WTC11 (cell line): Measurements from ENCODE around the gene BTBD9. TPM values are rescaled to one million over a fixed set of nuclear protein-coding genes. Genes with fewer than 3 reads are reported as not detected.
A peak's percentile ranks its signal among the peaks of the same experiment; 100 is the strongest.

Experiments used
- ATAC-seq: fragments of 200-7000 bp; cut with Tn5 transposase; 2 replicates; pipeline ENCODE4 v1.10.0; 2021; ENCODE audit warnings: mild to moderate bottlenecking, moderate library complexity
- CTCF ChIA-PET: fragments of 300-600 bp; sonication (Branson Sonifier 250); formaldehyde crosslinking; loops from one replicate; lab custom pipeline; 2021; ENCODE audit warnings: antibody characterized with exemption; lab: Charles Lee
- POLR2A ChIA-PET: fragments of 350-600 bp; sonication (Branson Sonifier 250); formaldehyde crosslinking; loops from one replicate; lab custom pipeline; 2021; ENCODE audit warnings: antibody characterized with exemption; lab: Charles Lee
- DNase-seq: peaks from one replicate; pipeline ENCODE4 v3.0.0; 2021; ENCODE audit warnings: low spot score
- H3K27ac Mint-ChIP-seq: 2 replicates; pipeline ENCODE4 v1.8.0; 2021; ENCODE audit warnings: mixed read lengths
- H3K27me3 Mint-ChIP-seq: 2 replicates; pipeline ENCODE4 v1.8.0; 2021; ENCODE audit warnings: low read depth, mild to moderate bottlenecking, moderate library complexity, mixed read lengths
- H3K36me3 Mint-ChIP-seq: 2 replicates; pipeline ENCODE4 v1.8.0; 2021; ENCODE audit warnings: mixed read lengths
- H3K4me1 Mint-ChIP-seq: 2 replicates; pipeline ENCODE4 v1.8.0; 2022; ENCODE audit warnings: mixed read lengths
- H3K4me3 Mint-ChIP-seq: 2 replicates; pipeline ENCODE4 v1.8.0; 2021; ENCODE audit warnings: mild to moderate bottlenecking, moderate library complexity, mixed read lengths
- H3K9me3 Mint-ChIP-seq: 2 replicates; pipeline ENCODE4 v1.8.0; 2021; ENCODE audit warnings: mixed read lengths
- ETV6 ChIP-seq: sonication (generic); formaldehyde crosslinking; IDR thresholded peaks from 2 replicates; pipeline ENCODE4 v1.8.1; 2022; ENCODE audit warnings: mild to moderate bottlenecking, missing genetic modification reagents
- FOXJ3 ChIP-seq: sonication (generic); formaldehyde crosslinking; IDR thresholded peaks from 2 replicates; pipeline ENCODE4 v1.9.0; 2021; ENCODE audit warnings: missing genetic modification reagents, mild to moderate bottlenecking, borderline replicate concordance
- GABPB1 ChIP-seq: sonication (generic); formaldehyde crosslinking; IDR thresholded peaks from 2 replicates; pipeline ENCODE4 v1.8.1; 2023; ENCODE audit warnings: mild to moderate bottlenecking, missing genetic modification reagents
- GRHL2 ChIP-seq: fragments of 250-450 bp; sonication (Bioruptor Pico); IDR thresholded peaks from 2 replicates; pipeline ENCODE4 v1.8.0; 2022; ENCODE audit warnings: mild to moderate bottlenecking, moderate library complexity; ENCODE audit not compliant: insufficient replicate concordance, severe bottlenecking
- GTF2I ChIP-seq: fragments of 250-450 bp; sonication (Bioruptor Pico); conservative IDR thresholded peaks from 2 replicates; pipeline ENCODE4 v1.4.0; 2021; ENCODE audit warnings: mild to moderate bottlenecking
- HMGA2 ChIP-seq: fragments of 250-450 bp; sonication (Bioruptor Pico); IDR thresholded peaks from 2 replicates; pipeline ENCODE4 v1.4.0; 2021; ENCODE audit warnings: mild to moderate bottlenecking, moderate library complexity
- RORB ChIP-seq: fragments of 250-450 bp; sonication (Bioruptor Pico); IDR thresholded peaks from 2 replicates; pipeline ENCODE4 v1.9.0; 2021; ENCODE audit warnings: mild to moderate bottlenecking
- ZNF232 ChIP-seq: sonication (generic); formaldehyde crosslinking; IDR thresholded peaks from 2 replicates; pipeline ENCODE4 v1.8.0; 2022; ENCODE audit warnings: mild to moderate bottlenecking, missing genetic modification reagents
- total RNA-seq: library from RNA; stranded (reverse); gene quantifications from 3 replicates; pipeline ENCODE4 v1.2.3, GENCODE V29; 2021
- TF ChIP-seq, protein P1 (sequence below): sonication (generic); formaldehyde crosslinking; IDR thresholded peaks from 2 replicates; pipeline ENCODE4 v1.8.1; 2022; ENCODE audit warnings: mild to moderate bottlenecking, moderate library complexity, missing genetic modification reagents
- TF ChIP-seq, protein P2 (sequence below): sonication (generic); formaldehyde crosslinking; conservative IDR thresholded peaks from 2 replicates; pipeline ENCODE4 v1.8.1; 2023; ENCODE audit warnings: mild to moderate bottlenecking, low read depth, missing genetic modification reagents, moderate library complexity
- TF ChIP-seq, protein P3 (sequence below): sonication (generic); formaldehyde crosslinking; IDR thresholded peaks from 2 replicates; pipeline ENCODE4 v1.8.1; 2022; ENCODE audit warnings: missing genetic modification reagents, borderline replicate concordance
- TF ChIP-seq, protein P4 (sequence below): sonication (generic); formaldehyde crosslinking; IDR thresholded peaks from 2 replicates; pipeline ENCODE4 v1.8.0; 2022; ENCODE audit warnings: missing genetic modification reagents
- TF ChIP-seq, protein P5 (sequence below): sonication (generic); formaldehyde crosslinking; IDR thresholded peaks from 2 replicates; pipeline ENCODE4 v1.8.1; 2023; ENCODE audit warnings: mild to moderate bottlenecking, missing genetic modification reagents
- TF ChIP-seq, protein P6 (sequence below): sonication (generic); formaldehyde crosslinking; IDR thresholded peaks from 2 replicates; pipeline ENCODE4 v1.8.1; 2022; ENCODE audit warnings: low read depth, mild to moderate bottlenecking, moderate library complexity, missing genetic modification reagents, borderline replicate concordance
- TF ChIP-seq, protein P7 (sequence below): sonication (generic); formaldehyde crosslinking; IDR thresholded peaks from 2 replicates; pipeline ENCODE4 v1.8.1; 2023; ENCODE audit warnings: mild to moderate bottlenecking, missing genetic modification reagents, moderate library complexity

The BTBD9 gene
- total RNA-seq, 1 experiment from 2014 or later: 4.2 TPM

DNA sequence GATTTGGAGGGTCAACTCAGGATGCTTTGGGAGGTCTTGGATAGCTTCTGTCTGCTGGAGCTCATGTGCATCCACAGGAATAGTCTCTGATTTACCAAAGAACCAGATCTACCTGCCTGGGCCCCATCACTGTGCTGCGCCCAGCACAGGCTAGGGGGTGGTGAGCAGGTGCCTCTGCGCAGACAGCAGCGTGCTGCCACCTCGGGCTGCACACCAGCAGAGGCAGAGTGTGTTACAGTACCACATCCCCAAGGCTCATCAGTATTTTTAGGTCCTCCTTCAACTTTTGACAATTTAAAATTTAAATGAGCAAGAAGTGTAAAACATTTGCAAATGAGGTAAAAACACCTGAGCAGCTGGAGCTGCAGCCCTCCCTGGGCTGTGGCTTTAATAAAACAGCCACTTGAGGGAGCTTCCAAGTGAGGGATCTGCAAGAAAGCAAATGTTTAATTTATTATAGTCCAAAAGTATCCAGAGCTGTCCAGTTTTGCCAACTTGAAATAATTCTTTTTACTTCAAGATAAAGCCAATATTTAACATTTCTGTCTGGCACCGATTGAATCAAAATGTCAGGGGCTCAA is 495.3 kb downstream of the BTBD9 start:
- no peak overlapping the region; the same call in 1 of the 2 replicates for H3K4me3 Mint-ChIP-seq
- CTCF ChIA-PET: interaction anchor here (1.4 to 2.3 kb wide), 3 partner anchors 25 to 111 kb away, joined by 3 to 8 read pairs (median 4); no protein-coding TSS in a partner anchor
- POLR2A ChIA-PET: no interaction called here

DNA sequence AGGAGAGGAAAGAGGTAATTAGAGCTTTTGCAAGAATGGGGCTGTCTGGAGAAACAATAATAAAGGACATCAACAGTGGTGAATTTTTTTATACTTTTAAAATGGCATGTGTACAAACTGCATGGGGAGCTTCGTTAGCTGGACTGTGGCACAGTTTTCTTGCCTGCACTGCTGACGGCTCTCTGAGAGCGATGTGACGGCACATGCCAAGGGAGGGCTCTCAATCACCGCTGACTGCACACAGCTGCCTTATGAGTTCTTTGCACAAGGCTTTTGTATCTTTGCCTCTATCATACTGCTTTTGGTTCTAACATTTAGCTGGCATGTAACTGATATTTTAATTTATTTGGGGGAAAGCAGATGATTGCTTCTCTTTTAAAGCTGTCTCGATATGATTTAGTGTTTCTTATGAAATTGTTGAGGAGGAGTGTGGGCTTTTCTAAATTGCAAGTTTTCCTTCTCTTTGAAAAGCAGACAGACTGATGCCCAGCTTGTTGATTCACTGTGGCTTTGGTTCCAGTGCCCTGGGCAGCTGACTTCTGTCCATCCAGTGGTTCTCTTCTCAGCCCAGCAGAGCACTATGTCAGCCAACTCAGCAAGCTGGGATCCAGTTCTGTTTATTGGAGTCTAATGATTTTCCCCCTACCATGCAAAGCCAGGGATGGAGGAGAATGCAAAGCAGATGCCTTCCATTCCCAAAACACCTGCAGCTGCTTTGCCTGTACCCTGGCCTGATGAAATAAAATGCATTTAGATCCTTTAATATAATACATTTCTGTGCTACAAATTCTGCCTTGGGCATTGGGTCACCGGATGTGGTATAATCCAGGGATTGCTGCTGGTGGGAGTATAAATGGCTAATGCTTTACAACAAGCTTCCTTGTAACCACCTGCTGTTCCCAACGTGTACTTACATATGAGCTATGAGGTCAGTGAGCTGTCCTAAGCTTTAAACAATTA is 496.3 kb downstream of the BTBD9 start:
- POLR2A ChIA-PET: no interaction called here
- no peaks in the 10 kb centered on the region for H3K36me3 Mint-ChIP-seq
- DNase-seq: no peak
- no peak for TF ChIP-seq HMGA2 (CRISPR knock-in tag)
- H3K4me1 Mint-ChIP-seq: peaks cover 60% of the 10 kb centered on the region
- H3K9me3 Mint-ChIP-seq: no peaks in the 10 kb centered on the region
- H3K27ac Mint-ChIP-seq: peak overlapping the region; percentile 13
- ATAC-seq: no peak
- no peaks in the 10 kb centered on the region for H3K27me3 Mint-ChIP-seq
- CTCF ChIA-PET: interaction anchor here (1.4 to 2.3 kb wide), 3 partner anchors 26 to 110 kb away, joined by 3 to 8 read pairs (median 4); no protein-coding TSS in a partner anchor
- H3K4me3 Mint-ChIP-seq: no peak overlapping the region

More for the DNA sequence above, 495.3 kb downstream of the BTBD9 start:
- ATAC-seq: peak; percentile 66
- Mint-ChIP-seq H3K27me3 (no peaks in the 10 kb centered on the region), H3K36me3 (no peaks in the 10 kb centered on the region), H3K27ac (no peak overlapping the region; the same call in 1 of the 2 replicates)
- no peak for DNase-seq
- TF ChIP-seq, protein P1, sequence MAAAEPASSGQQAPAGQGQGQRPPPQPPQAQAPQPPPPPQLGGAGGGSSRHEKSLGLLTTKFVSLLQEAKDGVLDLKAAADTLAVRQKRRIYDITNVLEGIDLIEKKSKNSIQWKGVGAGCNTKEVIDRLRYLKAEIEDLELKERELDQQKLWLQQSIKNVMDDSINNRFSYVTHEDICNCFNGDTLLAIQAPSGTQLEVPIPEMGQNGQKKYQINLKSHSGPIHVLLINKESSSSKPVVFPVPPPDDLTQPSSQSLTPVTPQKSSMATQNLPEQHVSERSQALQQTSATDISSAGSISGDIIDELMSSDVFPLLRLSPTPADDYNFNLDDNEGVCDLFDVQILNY (CRISPR knock-in tag): no peak
- TF ChIP-seq, protein P2, sequence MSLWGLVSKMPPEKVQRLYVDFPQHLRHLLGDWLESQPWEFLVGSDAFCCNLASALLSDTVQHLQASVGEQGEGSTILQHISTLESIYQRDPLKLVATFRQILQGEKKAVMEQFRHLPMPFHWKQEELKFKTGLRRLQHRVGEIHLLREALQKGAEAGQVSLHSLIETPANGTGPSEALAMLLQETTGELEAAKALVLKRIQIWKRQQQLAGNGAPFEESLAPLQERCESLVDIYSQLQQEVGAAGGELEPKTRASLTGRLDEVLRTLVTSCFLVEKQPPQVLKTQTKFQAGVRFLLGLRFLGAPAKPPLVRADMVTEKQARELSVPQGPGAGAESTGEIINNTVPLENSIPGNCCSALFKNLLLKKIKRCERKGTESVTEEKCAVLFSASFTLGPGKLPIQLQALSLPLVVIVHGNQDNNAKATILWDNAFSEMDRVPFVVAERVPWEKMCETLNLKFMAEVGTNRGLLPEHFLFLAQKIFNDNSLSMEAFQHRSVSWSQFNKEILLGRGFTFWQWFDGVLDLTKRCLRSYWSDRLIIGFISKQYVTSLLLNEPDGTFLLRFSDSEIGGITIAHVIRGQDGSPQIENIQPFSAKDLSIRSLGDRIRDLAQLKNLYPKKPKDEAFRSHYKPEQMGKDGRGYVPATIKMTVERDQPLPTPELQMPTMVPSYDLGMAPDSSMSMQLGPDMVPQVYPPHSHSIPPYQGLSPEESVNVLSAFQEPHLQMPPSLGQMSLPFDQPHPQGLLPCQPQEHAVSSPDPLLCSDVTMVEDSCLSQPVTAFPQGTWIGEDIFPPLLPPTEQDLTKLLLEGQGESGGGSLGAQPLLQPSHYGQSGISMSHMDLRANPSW (CRISPR knock-in tag): no peak
- TF ChIP-seq GABPB1 (CRISPR knock-in tag) (no peak), GRHL2 (CRISPR knock-in tag) (no peak)
- TF ChIP-seq, protein P3, sequence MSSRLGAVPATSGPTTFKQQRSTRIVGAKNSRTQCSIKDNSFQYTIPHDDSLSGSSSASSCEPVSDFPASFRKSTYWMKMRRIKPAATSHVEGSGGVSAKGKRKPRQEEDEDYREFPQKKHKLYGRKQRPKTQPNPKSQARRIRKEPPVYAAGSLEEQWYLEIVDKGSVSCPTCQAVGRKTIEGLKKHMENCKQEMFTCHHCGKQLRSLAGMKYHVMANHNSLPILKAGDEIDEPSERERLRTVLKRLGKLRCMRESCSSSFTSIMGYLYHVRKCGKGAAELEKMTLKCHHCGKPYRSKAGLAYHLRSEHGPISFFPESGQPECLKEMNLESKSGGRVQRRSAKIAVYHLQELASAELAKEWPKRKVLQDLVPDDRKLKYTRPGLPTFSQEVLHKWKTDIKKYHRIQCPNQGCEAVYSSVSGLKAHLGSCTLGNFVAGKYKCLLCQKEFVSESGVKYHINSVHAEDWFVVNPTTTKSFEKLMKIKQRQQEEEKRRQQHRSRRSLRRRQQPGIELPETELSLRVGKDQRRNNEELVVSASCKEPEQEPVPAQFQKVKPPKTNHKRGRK (CRISPR knock-in tag): no peak
- TF ChIP-seq, all 79 proteins: peak for 0
- H3K9me3 Mint-ChIP-seq: no peaks in the 10 kb centered on the region
- peaks cover 60% of the 10 kb centered on the region for H3K4me1 Mint-ChIP-seq

DNA sequence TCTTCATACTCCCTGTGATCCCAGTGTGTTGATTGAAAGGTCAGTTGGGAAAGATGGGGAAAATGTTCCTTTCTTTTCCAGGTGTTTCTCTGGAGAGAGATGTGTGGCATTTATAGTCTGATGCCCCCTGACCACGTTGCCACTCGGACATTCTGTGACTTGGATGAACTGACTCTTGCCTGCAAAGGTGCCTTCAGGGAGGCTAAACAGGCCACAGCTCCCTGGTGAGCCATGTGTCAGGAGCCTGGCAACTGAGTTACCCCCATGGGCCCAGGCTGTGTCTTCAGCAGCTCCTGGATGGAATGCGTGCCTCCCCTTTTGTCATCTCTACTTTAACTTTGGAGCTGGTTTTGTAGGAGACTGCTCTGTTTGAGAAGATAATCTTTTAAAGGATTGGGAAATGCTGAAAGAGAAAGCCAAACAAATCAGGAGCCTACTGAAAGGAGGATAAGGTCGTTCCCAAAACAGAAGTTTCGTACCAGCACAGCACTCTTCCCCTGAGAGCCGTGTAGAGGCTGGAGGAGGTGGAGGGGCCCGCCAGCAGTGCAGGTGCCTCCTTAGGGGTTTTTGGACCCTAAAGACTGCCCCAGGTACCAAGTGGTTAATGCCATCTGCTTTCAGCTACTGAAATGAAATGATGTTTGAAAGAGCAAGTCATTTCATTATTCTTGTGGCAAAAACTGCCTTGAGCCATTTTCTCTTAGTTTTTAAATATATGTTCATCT is 497.4 kb downstream of the BTBD9 start:
- no peak overlapping the region for H3K4me3 Mint-ChIP-seq
- no peak for DNase-seq
- ChIA-PET POLR2A (no interaction called here), CTCF (no interaction called here)
- no peak overlapping the region for H3K27ac Mint-ChIP-seq
- H3K27me3 Mint-ChIP-seq: no peaks in the 10 kb centered on the region
- no peaks in the 10 kb centered on the region for H3K36me3 Mint-ChIP-seq
- H3K9me3 Mint-ChIP-seq: no peaks in the 10 kb centered on the region
- no peak for ATAC-seq
- H3K4me1 Mint-ChIP-seq: peaks cover 68% of the 10 kb centered on the region
- TF ChIP-seq GTF2I (CRISPR knock-in tag) (no peak), FOXJ3 (no peak), ETV6 (CRISPR knock-in tag) (no peak), RORB (no peak), ZNF232 (CRISPR knock-in tag) (no peak)
- TF ChIP-seq, protein P4, sequence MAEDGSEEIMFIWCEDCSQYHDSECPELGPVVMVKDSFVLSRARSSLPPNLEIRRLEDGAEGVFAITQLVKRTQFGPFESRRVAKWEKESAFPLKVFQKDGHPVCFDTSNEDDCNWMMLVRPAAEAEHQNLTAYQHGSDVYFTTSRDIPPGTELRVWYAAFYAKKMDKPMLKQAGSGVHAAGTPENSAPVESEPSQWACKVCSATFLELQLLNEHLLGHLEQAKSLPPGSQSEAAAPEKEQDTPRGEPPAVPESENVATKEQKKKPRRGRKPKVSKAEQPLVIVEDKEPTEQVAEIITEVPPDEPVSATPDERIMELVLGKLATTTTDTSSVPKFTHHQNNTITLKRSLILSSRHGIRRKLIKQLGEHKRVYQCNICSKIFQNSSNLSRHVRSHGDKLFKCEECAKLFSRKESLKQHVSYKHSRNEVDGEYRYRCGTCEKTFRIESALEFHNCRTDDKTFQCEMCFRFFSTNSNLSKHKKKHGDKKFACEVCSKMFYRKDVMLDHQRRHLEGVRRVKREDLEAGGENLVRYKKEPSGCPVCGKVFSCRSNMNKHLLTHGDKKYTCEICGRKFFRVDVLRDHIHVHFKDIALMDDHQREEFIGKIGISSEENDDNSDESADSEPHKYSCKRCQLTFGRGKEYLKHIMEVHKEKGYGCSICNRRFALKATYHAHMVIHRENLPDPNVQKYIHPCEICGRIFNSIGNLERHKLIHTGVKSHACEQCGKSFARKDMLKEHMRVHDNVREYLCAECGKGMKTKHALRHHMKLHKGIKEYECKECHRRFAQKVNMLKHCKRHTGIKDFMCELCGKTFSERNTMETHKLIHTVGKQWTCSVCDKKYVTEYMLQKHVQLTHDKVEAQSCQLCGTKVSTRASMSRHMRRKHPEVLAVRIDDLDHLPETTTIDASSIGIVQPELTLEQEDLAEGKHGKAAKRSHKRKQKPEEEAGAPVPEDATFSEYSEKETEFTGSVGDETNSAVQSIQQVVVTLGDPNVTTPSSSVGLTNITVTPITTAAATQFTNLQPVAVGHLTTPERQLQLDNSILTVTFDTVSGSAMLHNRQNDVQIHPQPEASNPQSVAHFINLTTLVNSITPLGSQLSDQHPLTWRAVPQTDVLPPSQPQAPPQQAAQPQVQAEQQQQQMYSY (CRISPR knock-in tag): no peak
- TF ChIP-seq, protein P5, sequence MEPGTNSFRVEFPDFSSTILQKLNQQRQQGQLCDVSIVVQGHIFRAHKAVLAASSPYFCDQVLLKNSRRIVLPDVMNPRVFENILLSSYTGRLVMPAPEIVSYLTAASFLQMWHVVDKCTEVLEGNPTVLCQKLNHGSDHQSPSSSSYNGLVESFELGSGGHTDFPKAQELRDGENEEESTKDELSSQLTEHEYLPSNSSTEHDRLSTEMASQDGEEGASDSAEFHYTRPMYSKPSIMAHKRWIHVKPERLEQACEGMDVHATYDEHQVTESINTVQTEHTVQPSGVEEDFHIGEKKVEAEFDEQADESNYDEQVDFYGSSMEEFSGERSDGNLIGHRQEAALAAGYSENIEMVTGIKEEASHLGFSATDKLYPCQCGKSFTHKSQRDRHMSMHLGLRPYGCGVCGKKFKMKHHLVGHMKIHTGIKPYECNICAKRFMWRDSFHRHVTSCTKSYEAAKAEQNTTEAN (CRISPR knock-in tag): no peak
- TF ChIP-seq, protein P6, sequence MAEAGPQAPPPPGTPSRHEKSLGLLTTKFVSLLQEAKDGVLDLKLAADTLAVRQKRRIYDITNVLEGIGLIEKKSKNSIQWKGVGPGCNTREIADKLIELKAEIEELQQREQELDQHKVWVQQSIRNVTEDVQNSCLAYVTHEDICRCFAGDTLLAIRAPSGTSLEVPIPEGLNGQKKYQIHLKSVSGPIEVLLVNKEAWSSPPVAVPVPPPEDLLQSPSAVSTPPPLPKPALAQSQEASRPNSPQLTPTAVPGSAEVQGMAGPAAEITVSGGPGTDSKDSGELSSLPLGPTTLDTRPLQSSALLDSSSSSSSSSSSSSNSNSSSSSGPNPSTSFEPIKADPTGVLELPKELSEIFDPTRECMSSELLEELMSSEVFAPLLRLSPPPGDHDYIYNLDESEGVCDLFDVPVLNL (CRISPR knock-in tag): no peak
- TF ChIP-seq, protein P7, sequence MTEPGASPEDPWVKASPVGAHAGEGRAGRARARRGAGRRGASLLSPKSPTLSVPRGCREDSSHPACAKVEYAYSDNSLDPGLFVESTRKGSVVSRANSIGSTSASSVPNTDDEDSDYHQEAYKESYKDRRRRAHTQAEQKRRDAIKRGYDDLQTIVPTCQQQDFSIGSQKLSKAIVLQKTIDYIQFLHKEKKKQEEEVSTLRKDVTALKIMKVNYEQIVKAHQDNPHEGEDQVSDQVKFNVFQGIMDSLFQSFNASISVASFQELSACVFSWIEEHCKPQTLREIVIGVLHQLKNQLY: no peak
